ENCODE measurements around the gene TRMT61A. TPM values are rescaled to one million over a fixed set of nuclear protein-coding genes. Genes with fewer than 3 reads are reported as not detected.

The TRMT61A gene
- polyA plus RNA-seq, 4 donors = 4.9 to 16.5 (median 7.7) TPM

DNA sequence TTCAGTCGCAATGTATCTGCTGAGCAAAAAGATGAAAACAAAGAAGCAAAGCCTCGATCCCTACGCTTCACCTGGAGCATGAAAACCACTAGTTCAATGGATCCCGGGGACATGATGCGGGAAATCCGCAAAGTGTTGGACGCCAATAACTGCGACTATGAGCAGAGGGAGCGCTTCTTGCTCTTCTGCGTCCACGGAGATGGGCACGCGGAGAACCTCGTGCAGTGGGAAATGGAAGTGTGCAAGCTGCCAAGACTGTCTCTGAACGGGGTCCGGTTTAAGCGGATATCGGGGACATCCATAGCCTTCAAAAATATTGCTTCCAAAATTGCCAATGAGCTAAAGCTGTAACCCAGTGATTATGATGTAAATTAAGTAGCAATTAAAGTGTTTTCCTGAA lies 26.1 kb upstream of the TRMT61A start:
- no peak for DNase-seq
- Histone ChIP-seq H3K9me3 (ENCODE audit: control insufficient read depth in 2 of 2, insufficient read depth in 1 of 2, low read depth in 1 of 2, low read length in 1 of 2) (no peaks in the 10 kb centered on the region), H3K27me3 (ENCODE audit: control insufficient read depth in 3 of 3, insufficient read depth in 3 of 3, low read length in 3 of 3) (no peaks in the 10 kb centered on the region), H3K4me3 (ENCODE audit: low read depth in 1 of 3, low read length in 3 of 3) (no peak overlapping the region), H3K36me3 (ENCODE audit: control insufficient read depth in 3 of 3, insufficient read depth in 2 of 3, low read depth in 1 of 3, low read length in 3 of 3) (peaks cover 7 to 67% (median 20%) of the 10 kb centered on the region in 3 donors), H3K27ac (ENCODE audit: low read depth in 1 of 3, low read length in 2 of 3) (no peak overlapping the region), H3K4me1 (ENCODE audit: control insufficient read depth in 3 of 3, insufficient read depth in 2 of 3, low read depth in 1 of 3, low read length in 2 of 3) (no peaks in the 10 kb centered on the region)
- WGBS, 3 donors = 96 to 98% (median 96%) methylated on average over 18 of the region's 18 CpGs
- FAIRE-seq = no peak

DNA sequence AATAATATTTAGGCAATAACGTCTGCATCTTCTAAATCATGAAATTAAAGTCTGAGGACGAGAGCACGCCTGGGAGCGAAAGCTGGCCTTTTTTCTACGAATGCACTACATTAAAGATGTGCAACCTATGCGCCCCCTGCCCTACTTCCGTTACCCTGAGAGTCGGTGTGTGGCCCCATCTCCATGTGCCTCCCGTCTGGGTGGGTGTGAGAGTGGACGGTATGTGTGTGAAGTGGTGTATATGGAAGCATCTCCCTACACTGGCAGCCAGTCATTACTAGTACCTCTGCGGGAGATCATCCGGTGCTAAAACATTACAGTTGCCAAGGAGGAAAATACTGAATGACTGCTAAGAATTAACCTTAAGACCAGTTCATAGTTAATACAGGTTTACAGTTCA lies 25.7 kb upstream of the TRMT61A start:
- H3K4me3 ChIP-seq (ENCODE audit: low read depth in 1 of 3, low read length in 3 of 3) = no peak overlapping the region
- no peak overlapping the region for H3K27ac ChIP-seq (ENCODE audit: low read depth in 1 of 3, low read length in 2 of 3)
- 95 to 98% (median 97%) methylated on average over 12 of the region's 12 CpGs for WGBS, 3 donors
- FAIRE-seq (no peak), DNase-seq (no peak)
- peaks cover 8 to 69% (median 20%) of the 10 kb centered on the region in 3 donors for H3K36me3 ChIP-seq (ENCODE audit: control insufficient read depth in 3 of 3, insufficient read depth in 2 of 3, low read depth in 1 of 3, low read length in 3 of 3)
- no peaks in the 10 kb centered on the region for H3K27me3 ChIP-seq (ENCODE audit: control insufficient read depth in 3 of 3, insufficient read depth in 3 of 3, low read length in 3 of 3)
- H3K9me3 ChIP-seq (ENCODE audit: control insufficient read depth in 2 of 2, insufficient read depth in 1 of 2, low read depth in 1 of 2, low read length in 1 of 2) = no peaks in the 10 kb centered on the region
- no peaks in the 10 kb centered on the region for H3K4me1 ChIP-seq (ENCODE audit: control insufficient read depth in 3 of 3, insufficient read depth in 2 of 3, low read depth in 1 of 3, low read length in 2 of 3)

DNA sequence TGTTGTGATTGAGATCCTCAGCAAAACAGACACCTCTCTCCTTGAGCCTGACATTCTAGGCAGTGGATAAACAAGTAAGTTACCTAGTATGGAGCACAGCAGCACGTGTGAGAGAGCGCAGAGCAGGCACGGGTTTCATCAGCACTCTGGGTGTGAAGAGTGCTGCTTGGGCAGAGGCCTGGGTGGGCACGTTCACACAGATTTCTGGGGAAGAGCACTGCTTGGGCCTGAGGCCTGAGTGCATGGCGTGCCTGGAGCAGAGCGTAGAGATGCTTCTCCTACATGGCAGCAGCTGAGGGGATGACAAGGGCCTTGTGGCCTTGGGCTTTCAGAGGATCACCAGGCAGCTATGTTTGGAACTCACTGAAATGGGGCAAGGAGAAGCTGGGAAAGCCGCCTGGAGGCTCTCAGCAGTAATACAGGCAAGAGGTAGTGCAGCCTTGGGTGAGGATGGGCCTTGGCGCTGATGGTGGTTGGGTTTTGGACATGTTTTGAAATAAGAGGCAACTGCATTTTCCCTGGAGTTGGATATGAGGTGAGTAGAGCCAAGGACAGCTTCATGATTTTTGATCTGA lies 23.9 kb upstream of the TRMT61A start:
- H3K4me3 ChIP-seq (ENCODE audit: low read depth in 1 of 3, low read length in 3 of 3) = no peak overlapping the region
- DNase-seq = no peak
- H3K27me3 ChIP-seq (ENCODE audit: control insufficient read depth in 3 of 3, insufficient read depth in 3 of 3, low read length in 3 of 3) = no peaks in the 10 kb centered on the region
- peaks cover 8 to 81% (median 20%) of the 10 kb centered on the region in 3 donors for H3K36me3 ChIP-seq (ENCODE audit: control insufficient read depth in 3 of 3, insufficient read depth in 2 of 3, low read depth in 1 of 3, low read length in 3 of 3)
- H3K9me3 ChIP-seq (ENCODE audit: control insufficient read depth in 2 of 2, insufficient read depth in 1 of 2, low read depth in 1 of 2, low read length in 1 of 2) = no peaks in the 10 kb centered on the region
- 82 to 84% (median 83%) methylated on average over 8 of the region's 8 CpGs for WGBS, 3 donors
- H3K27ac ChIP-seq (ENCODE audit: low read depth in 1 of 3, low read length in 2 of 3) = no peak overlapping the region
- no peak for FAIRE-seq
- no peaks in the 10 kb centered on the region for H3K4me1 ChIP-seq (ENCODE audit: control insufficient read depth in 3 of 3, insufficient read depth in 2 of 3, low read depth in 1 of 3, low read length in 2 of 3)

DNA sequence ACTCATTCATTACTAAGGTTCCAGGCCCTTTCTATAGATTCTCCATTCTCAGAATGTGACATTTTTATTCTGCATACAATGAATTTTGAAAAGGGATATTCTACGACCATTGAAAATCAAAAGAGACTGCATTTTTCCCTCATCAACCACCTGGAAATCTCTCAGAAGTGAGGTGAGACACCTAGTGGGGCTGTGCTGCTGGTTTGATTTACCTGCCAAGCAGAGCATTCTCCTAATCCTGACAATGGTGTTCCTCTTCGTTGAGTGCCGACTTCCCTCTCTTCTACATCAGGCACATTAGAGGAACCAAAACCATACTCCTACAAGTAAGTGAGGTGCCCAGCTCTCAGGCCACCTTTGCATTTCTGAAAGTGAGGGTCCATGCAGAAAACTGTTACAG lies 21.2 kb upstream of the TRMT61A start:
- 80 to 90% (median 85%) methylated on average over 3 of the region's 3 CpGs for WGBS, 3 donors
- Histone ChIP-seq H3K27ac (ENCODE audit: low read depth in 1 of 3, low read length in 2 of 3) (no peak overlapping the region), H3K36me3 (ENCODE audit: control insufficient read depth in 3 of 3, insufficient read depth in 2 of 3, low read depth in 1 of 3, low read length in 3 of 3) (peaks cover 8 to 77% (median 15%) of the 10 kb centered on the region in 3 donors), H3K27me3 (ENCODE audit: control insufficient read depth in 3 of 3, insufficient read depth in 3 of 3, low read length in 3 of 3) (no peaks in the 10 kb centered on the region), H3K4me1 (ENCODE audit: control insufficient read depth in 3 of 3, insufficient read depth in 2 of 3, low read depth in 1 of 3, low read length in 2 of 3) (no peaks in the 10 kb centered on the region), H3K4me3 (ENCODE audit: low read depth in 1 of 3, low read length in 3 of 3) (no peak overlapping the region), H3K9me3 (ENCODE audit: control insufficient read depth in 2 of 2, insufficient read depth in 1 of 2, low read depth in 1 of 2, low read length in 1 of 2) (no peaks in the 10 kb centered on the region)
- DNase-seq (no peak), FAIRE-seq (no peak)

DNA sequence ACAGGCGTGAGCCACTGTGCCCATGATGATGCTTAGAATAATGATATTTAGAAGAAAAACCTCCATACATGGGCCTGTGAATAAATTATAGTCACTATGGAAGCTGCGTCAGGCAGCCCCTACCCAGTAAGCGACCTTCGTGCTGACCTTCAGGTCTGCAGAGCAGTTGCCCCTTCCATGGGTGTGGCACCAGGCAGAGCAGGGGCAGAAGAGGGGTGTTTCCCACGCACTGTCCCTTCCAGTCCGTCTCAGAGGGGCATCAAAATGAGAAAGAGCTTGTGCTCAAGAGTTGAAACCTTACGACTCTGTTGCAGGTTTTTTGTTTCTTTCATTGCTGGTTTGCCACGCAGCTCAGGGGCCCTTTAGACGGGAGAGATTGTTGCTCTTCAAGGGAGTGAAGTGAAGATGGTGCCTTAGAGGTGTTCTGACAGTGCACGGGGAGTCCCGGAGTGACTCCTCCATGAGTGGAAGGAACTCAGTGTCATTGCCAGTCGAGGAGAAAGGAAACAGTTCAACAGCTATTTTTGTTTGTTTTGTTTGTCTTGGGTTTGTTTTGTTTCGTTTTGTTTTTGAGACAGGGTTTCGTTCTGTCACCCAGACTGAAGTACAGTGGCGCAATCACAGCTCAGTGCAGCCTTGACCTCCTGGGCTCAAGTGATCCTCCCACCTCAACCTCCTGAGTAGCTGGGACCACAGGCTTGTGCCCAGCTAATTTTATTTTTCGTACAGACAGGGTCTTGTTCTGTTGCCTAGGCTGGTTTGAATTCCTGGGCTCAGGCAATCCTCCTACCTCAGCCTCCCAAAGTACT lies 20.3 kb upstream of the TRMT61A start:
- Histone ChIP-seq H3K4me3 (ENCODE audit: low read depth in 1 of 3, low read length in 3 of 3) (no peak overlapping the region), H3K36me3 (ENCODE audit: control insufficient read depth in 3 of 3, insufficient read depth in 2 of 3, low read depth in 1 of 3, low read length in 3 of 3) (peaks cover 7 to 76% (median 9%) of the 10 kb centered on the region in 3 donors), H3K27me3 (ENCODE audit: control insufficient read depth in 3 of 3, insufficient read depth in 3 of 3, low read length in 3 of 3) (no peaks in the 10 kb centered on the region), H3K4me1 (ENCODE audit: control insufficient read depth in 3 of 3, insufficient read depth in 2 of 3, low read depth in 1 of 3, low read length in 2 of 3) (no peaks in the 10 kb centered on the region), H3K9me3 (ENCODE audit: control insufficient read depth in 2 of 2, insufficient read depth in 1 of 2, low read depth in 1 of 2, low read length in 1 of 2) (no peaks in the 10 kb centered on the region), H3K27ac (ENCODE audit: low read depth in 1 of 3, low read length in 2 of 3) (no peak overlapping the region)
- WGBS, 3 donors = 83 to 91% (median 84%) methylated on average over 16 of the region's 16 CpGs
- DNase-seq (no peak), FAIRE-seq (no peak)

DNA sequence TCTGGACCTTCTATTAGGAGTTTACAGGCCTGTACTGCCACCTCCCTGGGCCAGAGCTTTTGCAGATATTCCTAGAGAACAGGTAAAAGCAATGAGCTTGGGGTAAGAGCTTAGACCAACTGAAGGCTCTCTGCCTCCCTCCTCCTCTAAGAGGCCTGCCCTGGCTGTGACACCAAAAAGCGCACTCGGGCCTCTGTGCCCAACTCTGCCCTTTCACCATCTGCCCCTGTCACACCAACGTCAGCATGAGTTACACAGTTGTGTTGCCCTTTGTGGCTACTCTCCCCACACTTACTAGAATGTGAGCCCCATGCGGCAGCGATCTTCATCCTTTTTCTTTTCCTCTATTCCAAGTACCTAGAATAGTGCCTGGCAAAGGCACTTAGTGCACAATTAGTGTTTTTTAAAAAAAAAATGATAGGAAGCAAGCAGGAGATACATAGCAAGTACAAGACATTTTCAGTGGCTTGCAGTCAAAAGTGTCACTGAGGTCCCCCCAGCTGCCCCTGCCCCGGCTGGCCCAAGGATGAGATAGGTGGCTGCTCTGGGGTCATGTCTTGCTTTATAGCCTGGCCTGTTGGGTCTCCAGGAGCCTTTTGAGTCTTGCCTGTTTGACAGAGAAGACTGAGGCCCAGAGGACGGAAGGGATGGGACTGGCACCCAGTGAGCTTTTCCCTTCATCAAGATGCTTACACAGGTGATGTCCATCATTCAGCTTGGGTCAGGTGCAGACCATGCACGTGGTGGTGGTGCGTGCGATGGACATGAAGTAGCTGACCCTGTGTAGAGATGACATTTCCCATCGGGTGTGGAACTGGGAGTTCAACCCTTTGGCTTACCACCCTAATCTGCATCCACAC lies 18.9 kb upstream of the TRMT61A start:
- FAIRE-seq (no peak), DNase-seq (no peak)
- no peaks in the 10 kb centered on the region for H3K4me1 ChIP-seq (ENCODE audit: control insufficient read depth in 3 of 3, insufficient read depth in 2 of 3, low read depth in 1 of 3, low read length in 2 of 3)
- peaks cover 2 to 70% (median 6%) of the 10 kb centered on the region in 3 donors for H3K36me3 ChIP-seq (ENCODE audit: control insufficient read depth in 3 of 3, insufficient read depth in 2 of 3, low read depth in 1 of 3, low read length in 3 of 3)
- no peaks in the 10 kb centered on the region for H3K27me3 ChIP-seq (ENCODE audit: control insufficient read depth in 3 of 3, insufficient read depth in 3 of 3, low read length in 3 of 3)
- no peaks in the 10 kb centered on the region for H3K9me3 ChIP-seq (ENCODE audit: control insufficient read depth in 2 of 2, insufficient read depth in 1 of 2, low read depth in 1 of 2, low read length in 1 of 2)
- H3K27ac ChIP-seq (ENCODE audit: low read depth in 1 of 3, low read length in 2 of 3) = no peak overlapping the region
- 90 to 93% (median 91%) methylated on average over 11 of the region's 11 CpGs for WGBS, 3 donors
- H3K4me3 ChIP-seq (ENCODE audit: low read depth in 1 of 3, low read length in 3 of 3) = no peak overlapping the region

DNA sequence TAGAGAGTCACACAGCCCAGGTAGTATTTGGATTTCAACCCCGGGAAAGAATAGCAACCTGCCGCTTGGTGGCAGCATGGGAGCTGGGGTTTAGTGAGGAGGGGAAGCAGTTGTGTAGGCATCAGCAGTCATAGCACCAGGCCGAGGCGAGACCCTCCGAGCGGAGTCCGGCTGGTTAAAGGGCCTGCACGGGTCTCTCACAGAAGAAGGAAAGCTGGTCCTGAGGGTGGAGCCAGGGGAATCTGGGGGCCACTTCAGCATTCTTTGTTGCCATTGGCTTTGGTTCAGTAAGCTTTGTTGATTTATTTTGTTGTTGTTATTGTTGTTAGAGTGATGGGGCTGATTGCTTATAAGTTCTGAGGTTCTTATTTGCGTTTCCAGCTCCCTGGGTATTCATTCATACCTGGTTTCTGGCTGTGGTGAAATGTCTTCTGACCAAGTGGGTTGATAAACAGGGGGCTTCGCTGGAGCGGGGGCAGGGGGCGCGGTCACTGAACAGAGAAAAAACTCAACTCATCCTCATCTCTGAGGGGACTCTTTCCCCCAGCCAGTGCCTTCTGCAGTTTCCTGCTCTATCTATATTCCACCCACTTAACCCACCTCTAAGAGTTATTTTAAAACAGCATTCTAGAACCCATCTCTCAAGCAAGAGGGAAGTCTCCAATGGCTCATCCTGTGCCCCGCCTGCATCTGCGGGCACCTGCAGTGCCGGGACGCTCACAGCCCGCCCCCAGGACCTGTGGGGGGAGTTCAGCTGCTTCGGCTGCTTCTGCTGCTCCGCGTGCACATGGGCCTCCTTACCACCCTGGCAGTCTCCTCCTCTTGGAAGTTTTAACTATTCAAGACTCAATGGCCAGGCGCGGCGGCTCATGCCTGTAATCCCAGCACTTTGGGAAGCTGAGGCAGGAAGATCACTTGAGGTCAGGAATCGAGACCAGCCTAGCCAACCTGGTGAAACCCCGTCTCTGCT lies 18.0 kb upstream of the TRMT61A start:
- H3K27ac ChIP-seq (ENCODE audit: low read depth in 1 of 3, low read length in 2 of 3) = no peak overlapping the region
- no peak overlapping the region for H3K4me3 ChIP-seq (ENCODE audit: low read depth in 1 of 3, low read length in 3 of 3)
- H3K9me3 ChIP-seq (ENCODE audit: control insufficient read depth in 2 of 2, insufficient read depth in 1 of 2, low read depth in 1 of 2, low read length in 1 of 2) = no peaks in the 10 kb centered on the region
- no peak for DNase-seq
- H3K36me3 ChIP-seq (ENCODE audit: control insufficient read depth in 3 of 3, insufficient read depth in 2 of 3, low read depth in 1 of 3, low read length in 3 of 3) = peaks cover 2 to 64% (median 2%) of the 10 kb centered on the region in 3 donors
- 92 to 95% (median 95%) methylated on average over 26 of the region's 26 CpGs for WGBS, 3 donors
- no peaks in the 10 kb centered on the region for H3K27me3 ChIP-seq (ENCODE audit: control insufficient read depth in 3 of 3, insufficient read depth in 3 of 3, low read length in 3 of 3)
- no peak for FAIRE-seq
- no peaks in the 10 kb centered on the region for H3K4me1 ChIP-seq (ENCODE audit: control insufficient read depth in 3 of 3, insufficient read depth in 2 of 3, low read depth in 1 of 3, low read length in 2 of 3)
